Ovary (tissue), 9 donors: ENCODE results near the gene TREML4. TPM values are rescaled to one million over a fixed set of nuclear protein-coding genes. Genes with fewer than 3 reads are reported as not detected.

Source experiments
- DNase-seq, 5 donors: peaks; one replicate each; pipeline ENCODE4 v3.0.0-alpha.2; 2019 to 2020
- H3K27ac ChIP-seq, 2 donors: fragments of 200-600 bp; one replicate each; pipeline versions ENCODE4 v1.5.1 to v1.8.0; 2019 to 2022
- H3K27me3 ChIP-seq: fragments of 200-600 bp; one replicate; pipeline ENCODE4 v1.8.0; 2022
- H3K36me3 ChIP-seq: fragments of 200-600 bp; sonication (generic); one replicate; pipeline ENCODE4 v1.5.1; 2019
- H3K4me1 ChIP-seq: one replicate; pipeline ENCODE4 v1.8.1; 2013; ENCODE audit warnings: mild to moderate bottlenecking, moderate library complexity; ENCODE audit not compliant: insufficient read depth
- H3K4me3 ChIP-seq: fragments of 200-600 bp; sonication (generic); one replicate; pipeline ENCODE4 v1.5.1; 2017
- H3K9me3 ChIP-seq, 2 donors: fragments of 200-600 bp in 1 of 2; sonication (generic) in 1 of 2; one replicate each; pipeline versions ENCODE4 v1.5.1 to v1.8.1; 2013 to 2019; ENCODE audit warnings: mild to moderate bottlenecking in 1 of 2, moderate library complexity in 1 of 2
- CTCF ChIP-seq, 3 donors: fragments of 450-650 bp in 2 of 3; fragments of 200-600 bp in 1 of 3; IDR thresholded peaks; one replicate each; pipeline versions ENCODE4 v1.5.1 to v1.8.0; 2016 to 2022; ENCODE audit warnings: antibody characterized with exemption in 3 of 3, mild to moderate bottlenecking in 1 of 3
- EP300 ChIP-seq: sonication (generic); formaldehyde crosslinking; IDR thresholded peaks from one replicate; pipeline ENCODE4 v1.6.1; 2017; ENCODE audit warnings: antibody characterized with exemption
- POLR2A ChIP-seq: fragments of 450-650 bp; IDR thresholded peaks from one replicate; pipeline ENCODE4 v1.6.1; 2017; ENCODE audit warnings: antibody characterized with exemption, mild to moderate bottlenecking, moderate library complexity
- WGBS, 3 donors: extraction: QIAGEN DNeasy Blood & Tissue Kit in 1 of 3; methylation state at CpG; one replicate each; pipeline versions ENCODE4 v1.1.5 to v1.1.7; 2013 to 2017; 5-methylcytosine and 5-hydroxymethylcytosine counted together
- intact Hi-C, 4 donors: fragments of 100-400 bp; cut with DNase I; formaldehyde crosslinking; loops; one replicate each; pipeline versions ENCODE4 v1.11.0 to v1.15.1; 2022 to 2023
- polyA plus RNA-seq, 2 donors: library from polyadenylated mRNA; stranded (reverse); fragments of 200-250 nt in 1 of 2; fragments of 350-450 nt in 1 of 2; fragmentation: Illumina TruSeq in 1 of 2; extraction: RNeasy Lipid Tissue Mini Kit (QIAGEN cat#74804) in 1 of 2; gene quantifications; one replicate each; pipeline ENCODE4 v1.2.3, GENCODE V29; 2013 to 2014
- total RNA-seq, 7 donors: library from RNA; depleted of rRNA in 2 of 7; stranded (reverse); fragments of >200 nt in 2 of 7; fragmentation: NEBNext Ultra II Directional in 3 of 7; extraction: Animal tissue kit (Norgen Biotek cat#: 25700) in 3 of 7; gene quantifications; one replicate each; pipeline versions ENCODE4 v1.1.0 to v1.2.4, GENCODE V29; 2016 to 2023
- donor health status: DM: no; HTN: no; CAD: no; lungs with moderate emphysema.
- donor health status: DM: no; HTN: no; CAD: no.
- donor health status: Bipolar disorder and iron deficiency.
- donor health status: DM: yes; HTN: yes; CAD: no.
- donor health status: DM: no; HTN: no; CAD: no.
- donor health status: DM: yes; HTN: yes; CAD: no.

TREML4 gene
- total and polyA plus RNA-seq, 9 donors, result not detected

GRCh38 chr6:41201764-41202173, 26.4 kb upstream of the TREML4 start:
- no peaks in the 10 kb centered on the region for H3K9me3 ChIP-seq
- H3K4me1 ChIP-seq, result no peaks in the 10 kb centered on the region
- no peaks in the 10 kb centered on the region for H3K27me3 ChIP-seq
- no peak for TF ChIP-seq EP300
- H3K36me3 ChIP-seq, result no peaks in the 10 kb centered on the region
- intact Hi-C loops, result no loop called here
- WGBS, 3 donors, result 72 to 78% (median 73%) methylated on average over 8 of the region's 8 CpGs
- no peak overlapping the region for H3K4me3 ChIP-seq
- no peak overlapping the region for H3K27ac ChIP-seq
- no peak for DNase-seq

GRCh38 chr6:41204156-41204555, 24.0 kb upstream of the TREML4 start:
- H3K36me3 ChIP-seq, result no peaks in the 10 kb centered on the region
- H3K4me1 ChIP-seq, result no peaks in the 10 kb centered on the region
- no peak for DNase-seq
- peaks cover 0 to 6% of the 10 kb centered on the region in 2 donors for H3K9me3 ChIP-seq
- intact Hi-C loops, result no loop called here
- no peak overlapping the region for H3K4me3 ChIP-seq
- no peak for TF ChIP-seq EP300
- no peak for TF ChIP-seq CTCF (IDR thresholded peaks at IDR 0.05)
- no peak for TF ChIP-seq POLR2A
- no peaks in the 10 kb centered on the region for H3K27me3 ChIP-seq
- no peak overlapping the region for H3K27ac ChIP-seq
- 82 to 90% (median 85%) methylated on average over 1 of the region's 1 CpG for WGBS, 3 donors

- Histone ChIP-seq H3K36me3 (no peaks in the 10 kb centered on the region), H3K27me3 (no peaks in the 10 kb centered on the region), H3K4me3 (no peak overlapping the region), H3K27ac (no peak overlapping the region), H3K4me1 (no peaks in the 10 kb centered on the region), H3K9me3 (peaks cover 0 to 6% of the 10 kb centered on the region in 2 donors)
- TF ChIP-seq POLR2A, result no peak
- no peak for TF ChIP-seq CTCF (IDR thresholded peaks at IDR 0.05)
- no peak for TF ChIP-seq EP300
- 62 to 81% (median 69%) methylated on average over 7 of the region's 7 CpGs for WGBS, 3 donors
- intact Hi-C loops, result no loop called here
- no peak for DNase-seq
Measured at GRCh38 chr6:41208439-41209106, 19.6 kb upstream of the TREML4 start.

GRCh38 chr6:41209547-41210320, 18.4 kb upstream of the TREML4 start:
- intact Hi-C loops, result no loop called here
- Histone ChIP-seq H3K9me3 (peaks cover 0 to 6% of the 10 kb centered on the region in 2 donors), H3K36me3 (no peaks in the 10 kb centered on the region), H3K27me3 (no peaks in the 10 kb centered on the region), H3K27ac (no peak overlapping the region), H3K4me3 (no peak overlapping the region), H3K4me1 (no peaks in the 10 kb centered on the region)
- no peak for TF ChIP-seq EP300
- TF ChIP-seq CTCF (IDR thresholded peaks at IDR 0.05), result no peak
- no peak for TF ChIP-seq POLR2A
- WGBS, 3 donors, result 81 to 90% (median 88%) methylated on average over 5 of the region's 5 CpGs
- DNase-seq, result no peak
